ENCODE data around the gene TRIM10. TPM values are rescaled to one million over a fixed set of nuclear protein-coding genes. Genes with fewer than 3 reads are reported as not detected.

Gene TRIM10
- total and polyA plus RNA-seq, 2 experiments from 2014 or later, result 0.31 TPM; not detected in 1

- Mint-ChIP-seq H3K36me3 (ENCODE audit: low read depth) (no peaks in the 10 kb centered on the region), H3K27me3 (ENCODE audit: insufficient read depth, low read depth, poor library complexity) (peaks cover 2% of the 10 kb centered on the region), H3K4me1 (peaks cover 3% of the 10 kb centered on the region; the same call in 2 of the 3 replicates), H3K4me3 (no peak overlapping the region), H3K27ac (no peak overlapping the region), H3K9me3 (no peaks in the 10 kb centered on the region)
- ATAC-seq (no peak), DNase-seq (ENCODE audit: low spot score) (no peak)
- Histone ChIP-seq H3F3A (replicated peaks; ENCODE audit: low read depth) (no peaks in the 10 kb centered on the region), H3K27ac (ENCODE audit: low read depth) (no peak overlapping the region), H3K4me2 (no peak overlapping the region), H3K27me3 (ENCODE audit: insufficient read depth) (peaks cover 5% of the 10 kb centered on the region; the same call in 1 of the 2 replicates), H3K4me1 (ENCODE audit: insufficient read depth) (no peaks in the 10 kb centered on the region), H3K79me2 (replicated peaks; ENCODE audit: insufficient read depth) (no peaks in the 10 kb centered on the region), H3K4me3 (no peak overlapping the region), H4K20me1 (replicated peaks; ENCODE audit: insufficient read depth) (no peaks in the 10 kb centered on the region), H2AFZ (peak overlapping the region; percentile 33), H3K9me2 (ENCODE audit: insufficient read depth) (no peaks in the 10 kb centered on the region), H3K36me3 (ENCODE audit: insufficient read depth) (no peaks in the 10 kb centered on the region)
- TF ChIP-seq ZNF331 (CRISPR knock-in tag; IDR thresholded peaks at IDR 0.05; ENCODE audit: low read depth) (no peak), NANOG (IDR thresholded peaks at IDR 0.05; ENCODE audit: borderline replicate concordance) (no peak), ZNF462 (CRISPR knock-in tag; IDR thresholded peaks at IDR 0.05) (no peak), ZNF114 (CRISPR knock-in tag; IDR thresholded peaks at IDR 0.05) (no peak), ETS1 (IDR thresholded peaks at IDR 0.05) (no peak), JUNB (IDR thresholded peaks at IDR 0.05; ENCODE audit: unreplicated experiment) (no peak), CTCF (conservative IDR thresholded peaks at IDR 0.05; ENCODE audit: low read depth in 2 of 2) (no peak), EZH2 (IDR thresholded peaks at IDR 0.05; ENCODE audit: low read depth, unreplicated experiment) (no peak), STAT1 (IDR thresholded peaks at IDR 0.05; ENCODE audit: unreplicated experiment) (no peak), POLR2AphosphoS5 (IDR thresholded peaks at IDR 0.05; ENCODE audit: low read depth) (no peak), EZH2phosphoT487 (IDR thresholded peaks at IDR 0.05; ENCODE audit: unreplicated experiment) (no peak), REST (IDR thresholded peaks at IDR 0.05; ENCODE audit: unreplicated experiment) (no peak), CREB1 (CRISPR knock-in tag; IDR thresholded peaks at IDR 0.05; ENCODE audit: low read depth) (no peak)
Measured at GRCh38 chr6:30163918-30164654, 3.1 kb upstream of the TRIM10 start.

Measured in GM23338 (cell line).